ENCODE measurements around the gene NXF1.
A peak's percentile ranks its signal among the peaks of the same experiment; 100 is the strongest.
"Not testable (repeated sequence)": the region's sequence is repeated elsewhere in the genome, so short reads cannot be mapped to it uniquely, and the experiment has no call there.

The NXF1 gene

GRCh38 chr11:62805076-62805892 is at the start of gene NXF1:
Gene NXF1, minus strand, starts transcription at chr11:62805440. Its CDS starts 84 bp downstream, at chr11:62805356.
- peak; percentile 90 to 96 (median 95) for DNase-seq (ENCODE audit: low read depth in 3 of 3)

GRCh38 chr11:62854013-62854824 is 49.0 kb upstream of the NXF1 start:
- DNase-seq (ENCODE audit: low read depth in 3 of 3) = no peak

GRCh38 chr11:62853279-62853965 is 48.2 kb upstream of the NXF1 start:
- no peak for DNase-seq (ENCODE audit: low read depth in 3 of 3)

- DNase-seq (ENCODE audit: low read depth in 3 of 3) = no peak
Measured at GRCh38 chr11:62852523-62853188, 47.4 kb upstream of the NXF1 start.

- no peak for DNase-seq (ENCODE audit: low read depth in 3 of 3)
Measured at GRCh38 chr11:62851807-62852522, 46.7 kb upstream of the NXF1 start.

GRCh38 chr11:62850911-62851806 is 45.9 kb upstream of the NXF1 start:
- no peak for DNase-seq (ENCODE audit: low read depth in 3 of 3)

- no peak for DNase-seq (ENCODE audit: low read depth in 3 of 3)
Measured at GRCh38 chr11:62847767-62848314, 42.6 kb upstream of the NXF1 start.

GRCh38 chr11:62846177-62846576 is 40.9 kb upstream of the NXF1 start:
- DNase-seq (ENCODE audit: low read depth in 3 of 3) = no peak

- DNase-seq (ENCODE audit: low read depth in 3 of 3) = no peak
Measured at GRCh38 chr11:62844154-62844553, 38.9 kb upstream of the NXF1 start.

GRCh38 chr11:62843466-62843865 is 38.2 kb upstream of the NXF1 start:
- no peak for DNase-seq (ENCODE audit: low read depth in 3 of 3)

GRCh38 chr11:62842891-62843290 is 37.7 kb upstream of the NXF1 start:
- DNase-seq (ENCODE audit: low read depth in 3 of 3) = not testable (repeated sequence)

GRCh38 chr11:62842171-62842741 is 37.0 kb upstream of the NXF1 start:
- DNase-seq (ENCODE audit: low read depth in 3 of 3) = no peak

- peak; percentile 73 to 80 (median 75) for DNase-seq (ENCODE audit: low read depth in 3 of 3)
Measured at GRCh38 chr11:62841361-62842170, 36.3 kb upstream of the NXF1 start.

GRCh38 chr11:62840721-62841360 is 35.6 kb upstream of the NXF1 start:
- DNase-seq (ENCODE audit: low read depth in 3 of 3) = peak; percentile 64 to 80 (median 76)

GRCh38 chr11:62839050-62839945 is 34.1 kb upstream of the NXF1 start, which contains the start of gene WDR74:
Gene WDR74, minus strand, starts transcription at chr11:62839590. Its CDS starts 20 bp downstream, at chr11:62839570.
- DNase-seq (ENCODE audit: low read depth in 3 of 3) = peak; percentile 78 to 88 (median 87)

- no peak for DNase-seq (ENCODE audit: low read depth in 3 of 3)
Measured at GRCh38 chr11:62835336-62835735, 30.1 kb upstream of the NXF1 start.
